HG03045 (cell line): ENCODE data around the gene ST6GAL1.
"Not testable (repeated sequence)": the region's sequence is repeated elsewhere in the genome, so short reads cannot be mapped to it uniquely, and the experiment has no call there.

Source experiments
- ATAC-seq: cut with Tn5 transposase; IDR thresholded peaks from one replicate; pipeline ENCODE4 v1.9.1; 2021; ENCODE audit warnings: mild to moderate bottlenecking, moderate library complexity; ENCODE audit not compliant: unreplicated experiment

The ST6GAL1 gene, protein sequence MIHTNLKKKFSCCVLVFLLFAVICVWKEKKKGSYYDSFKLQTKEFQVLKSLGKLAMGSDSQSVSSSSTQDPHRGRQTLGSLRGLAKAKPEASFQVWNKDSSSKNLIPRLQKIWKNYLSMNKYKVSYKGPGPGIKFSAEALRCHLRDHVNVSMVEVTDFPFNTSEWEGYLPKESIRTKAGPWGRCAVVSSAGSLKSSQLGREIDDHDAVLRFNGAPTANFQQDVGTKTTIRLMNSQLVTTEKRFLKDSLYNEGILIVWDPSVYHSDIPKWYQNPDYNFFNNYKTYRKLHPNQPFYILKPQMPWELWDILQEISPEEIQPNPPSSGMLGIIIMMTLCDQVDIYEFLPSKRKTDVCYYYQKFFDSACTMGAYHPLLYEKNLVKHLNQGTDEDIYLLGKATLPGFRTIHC

GRCh38 chr3:186930143-186930640 lies at the start of gene ST6GAL1:
ST6GAL1 (plus strand) TSS chr3:186930526; CDS start chr3:187042704, 112,178 bp downstream.
- ATAC-seq: peak; percentile 67

DNA sequence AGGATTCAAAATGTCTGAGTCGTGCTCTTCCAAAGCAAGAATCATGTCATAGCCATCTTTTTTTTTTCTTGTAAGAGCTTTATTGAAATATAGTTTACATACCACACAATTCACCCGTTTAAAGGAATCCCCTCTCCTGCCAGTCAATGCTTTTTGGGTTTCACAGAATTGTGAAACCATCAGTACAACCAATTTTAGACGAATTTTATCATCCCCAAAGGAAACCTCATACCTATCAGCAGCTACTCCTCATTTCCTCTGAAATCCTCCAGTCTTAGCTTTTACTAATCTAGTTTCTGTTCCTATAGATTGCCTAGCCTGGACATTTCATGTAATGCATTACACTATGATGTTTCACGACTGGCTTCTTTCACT lies 48.2 kb upstream of the ST6GAL1 start:
- ATAC-seq: no peak

DNA sequence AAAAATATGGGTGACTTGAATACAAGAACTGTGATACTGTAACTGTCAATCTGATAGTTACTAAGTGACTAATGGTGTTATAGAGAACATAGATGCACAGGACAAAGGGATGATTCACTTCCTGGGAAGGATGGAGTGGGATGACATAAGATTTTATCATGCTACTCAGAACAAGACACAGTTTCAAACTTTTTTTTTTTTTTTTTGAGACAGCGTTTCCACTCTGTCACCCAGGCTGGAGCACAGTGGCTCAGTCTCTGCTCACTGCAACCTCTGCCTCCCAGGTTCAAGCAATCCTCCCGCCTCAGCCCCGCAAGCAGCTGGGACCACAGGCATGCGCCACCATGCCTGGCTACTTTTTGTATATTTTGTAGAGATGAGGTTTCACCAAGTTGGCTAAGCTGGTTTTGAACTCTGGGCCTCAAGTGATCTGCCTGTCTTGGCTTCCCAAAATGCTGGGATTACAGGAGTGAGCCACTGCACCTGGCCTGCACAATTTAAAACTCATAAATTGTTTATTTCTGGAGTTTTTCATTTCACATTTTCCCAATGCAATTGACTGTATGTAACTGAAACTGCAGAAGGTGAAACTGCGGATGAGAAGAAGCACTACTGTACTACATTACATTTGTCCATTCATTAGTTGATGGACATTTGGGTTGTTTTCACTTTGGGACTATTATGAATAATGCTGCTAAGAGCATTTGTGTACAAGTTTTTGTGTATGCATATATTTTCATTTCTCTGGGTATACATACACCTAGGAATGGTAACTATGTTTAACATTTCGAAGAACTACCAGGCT lies 47.2 kb upstream of the ST6GAL1 start:
- no peak for ATAC-seq

DNA sequence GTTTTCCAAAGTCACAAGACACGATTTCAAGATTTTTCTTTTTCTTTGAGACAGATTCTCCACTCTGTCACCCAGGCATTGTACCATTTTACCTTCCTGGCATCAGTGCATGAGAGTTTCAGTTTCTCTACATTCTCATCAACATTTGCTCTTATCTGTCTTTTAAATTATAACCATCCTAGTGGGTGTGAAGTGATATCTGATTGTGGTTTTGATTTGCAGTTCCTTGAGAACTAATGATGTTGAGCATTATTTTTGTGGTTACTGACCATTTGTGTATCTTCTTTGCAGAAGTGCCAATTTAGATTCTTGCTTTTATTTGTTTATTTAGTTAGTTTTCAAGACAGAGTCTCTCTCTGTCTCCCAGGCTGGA lies 46.7 kb upstream of the ST6GAL1 start:
- ATAC-seq: no peak

DNA sequence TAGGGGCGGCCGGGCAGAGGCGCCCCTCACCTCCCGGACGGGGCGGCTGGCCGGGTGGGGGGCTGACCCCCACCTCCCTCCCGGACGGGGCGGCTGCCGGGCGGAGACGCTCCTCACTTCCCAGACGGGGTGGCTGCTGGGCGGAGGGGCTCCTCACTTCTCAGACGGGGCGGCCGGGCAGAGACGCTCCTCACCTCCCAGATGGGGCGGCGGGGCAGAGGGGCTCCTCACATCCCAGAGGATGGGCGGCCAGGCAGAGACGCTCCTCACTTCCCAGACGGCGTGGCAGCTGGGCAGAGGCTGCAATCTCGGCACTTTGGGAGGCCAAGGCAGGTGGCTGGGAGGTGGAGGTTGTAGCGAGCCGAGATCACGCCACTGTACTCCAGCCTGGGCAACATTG lies 45.5 kb upstream of the ST6GAL1 start:
- not testable (repeated sequence) for ATAC-seq

DNA sequence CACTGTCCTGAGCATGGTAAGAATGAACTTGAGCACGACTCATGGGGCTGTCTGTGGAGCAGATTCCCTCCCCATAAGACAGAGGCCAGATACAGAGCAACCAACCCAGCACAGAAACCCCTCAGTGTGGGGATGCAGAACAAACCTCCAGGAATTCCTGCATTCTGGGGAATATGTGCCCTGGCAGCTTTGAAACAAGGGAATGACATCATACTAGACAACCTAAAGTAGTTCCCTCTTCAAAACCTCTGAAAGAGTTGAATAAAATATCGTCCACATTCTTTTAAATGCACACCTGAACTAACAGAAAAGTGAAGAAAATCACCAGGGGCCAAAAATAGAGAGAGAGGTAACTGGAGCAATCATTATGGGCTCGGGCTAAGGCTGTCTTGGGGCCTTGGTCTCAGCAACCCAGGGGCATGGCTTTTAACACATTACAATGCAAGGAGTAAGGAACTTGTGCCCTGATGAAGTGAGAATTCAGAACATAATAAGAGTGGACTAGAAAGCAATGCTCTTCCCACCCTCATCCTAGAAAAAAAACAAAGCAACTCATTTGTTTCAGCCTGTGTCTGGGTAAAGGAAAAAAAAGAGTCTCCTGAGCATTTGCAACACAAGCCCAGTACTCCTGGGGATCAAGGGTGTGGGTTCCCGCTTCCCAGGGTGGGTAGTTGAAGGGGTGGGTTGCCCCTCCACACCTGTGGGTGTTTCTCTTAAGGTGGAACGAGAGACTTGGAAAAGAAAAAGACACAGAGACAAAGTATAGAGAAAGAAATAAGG lies 43.9 kb upstream of the ST6GAL1 start:
- ATAC-seq: no peak

GRCh38 chr3:186887507-186887938 lies 42.8 kb upstream of the ST6GAL1 start:
- not testable (repeated sequence) for ATAC-seq

GRCh38 chr3:186888569-186888968 lies 41.8 kb upstream of the ST6GAL1 start:
- ATAC-seq: no peak

DNA sequence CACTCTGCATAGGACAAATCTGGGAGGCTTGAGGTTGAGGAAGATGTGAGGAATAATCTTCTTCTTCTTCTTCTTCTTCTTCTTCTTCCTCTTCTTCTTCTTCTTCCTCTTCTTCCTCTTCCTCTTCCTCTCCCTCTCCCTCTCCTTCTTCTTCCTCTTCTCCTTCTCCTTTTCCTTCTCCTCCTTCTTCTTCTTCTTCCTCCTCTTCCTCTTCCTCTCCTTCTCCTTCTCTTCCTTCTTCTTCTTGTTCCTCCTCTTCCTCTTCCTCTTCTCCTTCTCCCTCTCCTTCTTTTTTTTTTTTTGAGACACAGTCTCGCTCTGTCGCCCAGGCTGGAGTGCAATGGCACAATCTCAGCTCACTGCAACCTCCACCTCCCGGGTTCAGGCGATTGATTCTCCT lies 40.6 kb upstream of the ST6GAL1 start:
- ATAC-seq: not testable (repeated sequence)

DNA sequence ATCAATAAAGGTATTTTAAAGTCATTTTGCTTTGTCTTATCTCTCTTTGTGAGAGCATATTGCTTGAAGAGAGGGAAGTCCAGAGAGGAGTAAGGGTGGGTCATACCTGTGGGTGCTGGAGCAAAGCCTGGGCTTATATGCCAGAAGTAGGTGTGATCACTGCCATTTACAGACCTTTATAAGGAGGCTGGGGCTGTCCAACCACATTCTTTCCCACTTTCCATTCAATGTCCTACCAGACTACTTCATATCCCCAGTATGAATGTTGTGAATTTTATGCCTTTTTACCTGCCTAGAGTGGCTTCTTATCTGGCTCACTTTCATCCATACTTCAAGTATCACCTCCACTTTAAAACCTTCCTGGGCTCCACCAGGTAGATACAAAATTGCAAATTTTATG lies 39.4 kb upstream of the ST6GAL1 start:
- no peak for ATAC-seq

DNA sequence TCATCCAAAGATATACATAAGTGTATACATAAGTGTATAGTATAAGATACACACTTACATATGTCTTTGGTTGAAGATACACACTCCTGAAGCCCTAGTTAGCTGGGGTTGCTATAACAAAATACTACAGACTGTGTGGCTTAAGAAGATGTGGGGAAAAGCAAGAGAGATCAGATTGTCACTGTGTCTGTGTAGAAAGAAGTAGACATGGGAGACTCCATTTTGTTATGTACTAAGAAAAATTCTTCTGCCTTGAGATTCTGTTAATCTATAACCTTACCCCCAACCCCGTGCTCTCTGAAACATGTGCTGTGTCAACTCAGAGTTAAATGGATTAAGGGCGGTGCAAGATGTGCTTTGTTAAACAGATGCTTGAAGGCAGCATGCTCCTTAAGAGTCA lies 37.3 kb upstream of the ST6GAL1 start:
- not testable (repeated sequence) for ATAC-seq

- ATAC-seq: no peak
Measured at GRCh38 chr3:186895406-186895805, 34.9 kb upstream of the ST6GAL1 start.

GRCh38 chr3:186896006-186896405 lies 34.3 kb upstream of the ST6GAL1 start:
- ATAC-seq: no peak

GRCh38 chr3:186896875-186897274 lies 33.5 kb upstream of the ST6GAL1 start:
- no peak for ATAC-seq

GRCh38 chr3:186901135-186901734 lies 29.1 kb upstream of the ST6GAL1 start:
- no peak for ATAC-seq

DNA sequence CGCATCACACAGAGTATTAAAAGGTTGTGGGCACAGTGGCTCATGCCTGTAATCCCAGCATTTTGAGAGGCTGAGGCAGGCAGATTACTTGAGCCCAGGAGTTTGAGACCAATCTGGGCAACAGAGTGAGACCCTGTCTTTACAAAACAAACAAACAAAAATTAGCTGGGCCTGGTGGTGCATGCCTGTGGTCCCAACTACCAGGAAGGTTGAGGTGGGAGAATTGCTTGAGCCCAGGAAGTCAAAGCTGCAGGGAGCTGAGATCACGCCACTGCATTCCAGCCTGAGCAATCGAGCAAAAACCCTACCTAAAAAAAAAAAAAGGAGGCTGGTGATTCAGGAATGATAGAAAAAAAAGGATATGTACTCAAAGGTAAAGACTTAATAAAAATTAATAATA lies 28.2 kb upstream of the ST6GAL1 start:
- ATAC-seq: no peak

DNA sequence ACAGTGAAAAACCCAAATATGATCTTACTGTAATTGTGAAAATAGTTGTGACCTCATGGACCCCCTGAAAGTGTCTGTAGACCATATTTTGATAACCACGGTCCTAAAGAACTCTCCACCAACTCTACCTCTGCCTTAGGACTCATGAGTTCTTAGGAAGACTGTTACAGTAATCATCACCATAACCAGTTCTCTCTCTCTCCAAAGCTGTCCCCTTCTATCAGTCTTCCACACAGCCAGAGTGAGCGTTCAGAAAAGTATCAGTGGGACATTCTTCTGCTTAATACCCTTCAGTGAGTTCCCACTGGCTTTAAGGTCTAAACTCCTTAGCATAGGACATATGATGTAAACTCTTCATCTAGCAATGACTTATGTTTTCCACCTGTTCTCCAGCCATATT lies 27.6 kb upstream of the ST6GAL1 start:
- no peak for ATAC-seq

DNA sequence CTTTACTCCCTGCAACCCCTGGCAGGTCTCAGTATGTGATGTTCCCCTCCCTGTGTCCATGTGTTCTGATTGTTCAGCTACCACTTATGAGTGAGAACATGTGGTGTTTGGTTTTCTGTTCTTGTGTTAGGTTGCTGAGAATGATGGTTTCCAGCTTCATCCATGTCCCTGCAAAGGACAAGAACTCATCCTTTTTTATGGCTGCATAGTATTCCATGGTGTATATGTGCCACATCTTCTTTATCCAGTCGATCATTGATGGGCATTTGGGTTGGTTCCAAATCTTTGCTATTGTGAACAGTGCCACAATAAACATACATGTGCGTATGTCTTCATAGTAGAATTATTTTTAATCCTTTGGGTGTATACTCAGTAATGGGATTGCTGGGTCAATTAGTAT lies 26.6 kb upstream of the ST6GAL1 start:
- ATAC-seq: not testable (repeated sequence)

DNA sequence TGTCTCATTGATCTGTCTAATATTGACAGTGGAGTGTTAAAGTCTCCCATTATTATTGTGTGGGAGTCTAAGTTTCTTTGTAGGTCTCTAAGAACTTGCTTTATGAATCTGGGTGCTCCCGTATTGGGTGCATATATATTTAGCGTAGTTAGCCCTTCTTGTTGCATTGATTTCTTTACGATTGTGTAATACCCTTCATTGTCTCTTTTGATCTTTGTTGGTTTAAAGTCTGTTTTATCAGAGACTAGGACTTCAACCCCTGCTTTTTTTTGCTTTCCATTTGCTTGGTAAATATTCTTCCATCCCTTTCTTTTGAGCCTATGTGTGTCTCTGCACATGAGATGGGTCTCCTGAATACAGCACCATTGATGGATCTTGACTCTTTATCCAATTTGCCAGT lies 23.3 kb upstream of the ST6GAL1 start:
- ATAC-seq: not testable (repeated sequence)

- no peak for ATAC-seq
Measured at GRCh38 chr3:186909078-186909853, 21.1 kb upstream of the ST6GAL1 start.
